Measurements from ENCODE around the gene STAT5A.

DNA sequence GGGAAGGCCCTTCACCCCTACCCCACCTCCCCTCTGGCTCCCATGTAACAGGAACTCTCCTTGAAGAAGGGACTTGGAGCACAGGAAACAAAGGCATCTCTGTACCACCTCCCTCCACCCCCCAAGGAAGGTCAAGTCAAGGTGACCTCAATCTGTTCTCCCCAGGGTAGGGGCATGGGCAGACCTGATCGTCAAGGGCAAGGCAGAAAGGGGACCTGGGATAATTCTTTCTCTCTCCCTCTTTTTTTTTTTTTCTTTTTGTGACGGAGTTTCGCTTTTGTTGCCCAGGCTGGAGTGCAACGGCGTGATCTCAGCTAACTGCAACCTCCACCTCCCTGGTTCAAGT, 4.3 kb upstream of the STAT5A start:
- TF ChIP-seq CTCF (IDR thresholded peaks at IDR 0.05; ENCODE audit: insufficient read depth, low read depth, low read length) (no peak), EZH2 (IDR thresholded peaks at IDR 0.05; ENCODE audit: insufficient read depth, low read length) (no peak)

Data from astrocyte (in vitro differentiated cells and primary cell).